GM23248 (cell line): ENCODE measurements around the gene CNKSR1. TPM values are rescaled to one million over a fixed set of nuclear protein-coding genes. Genes with fewer than 3 reads are reported as not detected.

Experiments used
- DNase-seq: peaks from one replicate; pipeline ENCODE4 v3.0.0-alpha.2; 2015
- H2AFZ ChIP-seq: fragments of 200-600 bp; sonication (generic); 2 replicates; pipeline ENCODE4 v1.6.1; 2016; ENCODE audit warnings: antibody characterized with exemption
- H3F3A ChIP-seq: fragments of 200-600 bp; sonication (generic); 2 replicates; pipeline ENCODE4 v1.6.1; 2016; ENCODE audit warnings: mild to moderate bottlenecking, antibody characterized with exemption, mixed run types; ENCODE audit not compliant: insufficient read depth
- H3K27ac ChIP-seq: fragments of 200-600 bp; sonication (generic); 2 replicates; pipeline ENCODE4 v1.5.1; 2016; ENCODE audit warnings: mild to moderate bottlenecking
- H3K27me3 ChIP-seq: fragments of 200-600 bp; sonication (generic); replicated peaks from 2 replicates; pipeline ENCODE4 v1.6.1; 2016; ENCODE audit warnings: mild to moderate bottlenecking; ENCODE audit not compliant: insufficient read depth
- H3K36me3 ChIP-seq: fragments of 200-600 bp; sonication (generic); 2 replicates; pipeline ENCODE4 v1.6.1; 2016; ENCODE audit warnings: low read depth, mild to moderate bottlenecking
- H3K4me1 ChIP-seq: fragments of 200-600 bp; sonication (generic); 2 replicates; pipeline ENCODE4 v1.6.1; 2016; ENCODE audit warnings: mild to moderate bottlenecking; ENCODE audit not compliant: insufficient read depth
- H3K4me2 ChIP-seq: fragments of 200-600 bp; sonication (generic); one replicate; pipeline ENCODE4 v1.6.1; 2016; ENCODE audit warnings: mild to moderate bottlenecking; ENCODE audit not compliant: unreplicated experiment
- H3K4me3 ChIP-seq: fragments of 200-600 bp; sonication (generic); 2 replicates; pipeline ENCODE4 v1.5.1; 2016; ENCODE audit warnings: mild to moderate bottlenecking
- H3K79me2 ChIP-seq: fragments of 200-600 bp; sonication (generic); 2 replicates; pipeline ENCODE4 v1.6.1; 2016; ENCODE audit warnings: mild to moderate bottlenecking; ENCODE audit not compliant: insufficient read depth
- H3K9ac ChIP-seq: fragments of 200-600 bp; sonication (generic); 2 replicates; pipeline ENCODE4 v1.6.1; 2016; ENCODE audit warnings: mild to moderate bottlenecking
- H3K9me2 ChIP-seq: fragments of 200-600 bp; sonication (generic); 2 replicates; pipeline ENCODE4 v1.6.1; 2016; ENCODE audit warnings: mixed run types, mild to moderate bottlenecking, moderate library complexity; ENCODE audit not compliant: insufficient read depth
- H3K9me3 ChIP-seq: fragments of 200-600 bp; sonication (generic); one replicate; pipeline ENCODE4 v1.6.1; 2017; ENCODE audit warnings: low read depth
- H4K20me1 ChIP-seq: fragments of 200-600 bp; sonication (generic); 2 replicates; pipeline ENCODE4 v1.6.0; 2016; ENCODE audit not compliant: insufficient read depth
- EZH2 ChIP-seq: fragments of 200-600 bp; sonication (generic); IDR thresholded peaks from 2 replicates; pipeline ENCODE4 v1.6.1; 2018; ENCODE audit warnings: antibody characterized with exemption, mild to moderate bottlenecking; ENCODE audit not compliant: insufficient read depth, poor library complexity, severe bottlenecking
- EZH2phosphoT487 ChIP-seq: fragments of 200-600 bp; sonication (generic); IDR thresholded peaks from 2 replicates; pipeline ENCODE4 v1.6.1; 2018; ENCODE audit warnings: antibody characterized with exemption, moderate library complexity, mild to moderate bottlenecking, low read depth; ENCODE audit not compliant: insufficient read depth
- WGBS, 2 experiments: methylation state at CpG; one replicate each; pipeline ENCODE4 v1.1.6; 2015 to 2017; ENCODE audit warnings: low lambda C conversion rate in 2 of 2, low coverage in 1 of 2; ENCODE audit errors: missing lambda C conversion rate in 2 of 2; 5-methylcytosine and 5-hydroxymethylcytosine counted together
- in situ Hi-C: fragments of 300-500 bp; cut with MboI; formaldehyde crosslinking; loops from 2 replicates; pipeline ENCODE4 v1.15.0; 2020
- polyA plus RNA-seq: library from polyadenylated mRNA; unstranded; fragments of >200 nt; fragmentation: Nextera tagmentation; extraction: Ambion mirVana; gene quantifications from 2 replicates; pipeline ENCODE4 v1.2.1, GENCODE V29; 2016
- total RNA-seq: library from RNA; depleted of rRNA; stranded (reverse); fragments of >200 nt; shearing (Covaris generic); gene quantifications from 2 replicates; pipeline ENCODE4 v1.2.3, GENCODE V29; 2014

The CNKSR1 gene
- total and polyA plus RNA-seq, 2 experiments from 2014 or later = not detected

DNA sequence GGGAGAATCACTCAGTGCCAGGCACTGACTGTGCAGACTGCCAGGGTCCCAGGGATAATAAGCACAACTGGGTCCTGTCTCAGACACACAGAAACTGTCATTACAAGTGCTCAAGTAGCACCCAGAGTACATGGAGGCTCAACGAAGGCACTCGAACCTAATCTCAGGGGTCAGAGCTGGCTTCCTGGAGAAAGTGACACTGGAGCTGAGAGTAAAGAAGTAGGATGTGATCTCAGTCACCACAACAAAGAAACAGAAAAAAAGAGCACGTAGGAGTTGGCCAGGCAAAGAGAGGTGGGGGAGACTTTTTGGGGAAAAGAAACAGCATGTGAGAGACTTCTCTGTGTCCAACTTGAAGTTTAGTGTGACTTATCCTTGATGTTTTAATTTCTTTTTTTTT, 14.4 kb downstream of the CNKSR1 start:
- Histone ChIP-seq H4K20me1 (no peaks in the 10 kb centered on the region), H3K4me1 (no peaks in the 10 kb centered on the region), H3K9me3 (no peaks in the 10 kb centered on the region), H3K9ac (no peak overlapping the region), H3K27ac (no peak overlapping the region), H3K4me2 (no peak overlapping the region), H3K4me3 (no peak overlapping the region), H3K9me2 (no peaks in the 10 kb centered on the region), H3K27me3 (peaks cover 12% of the 10 kb centered on the region; the same call in 1 of the 2 replicates), H2AFZ (no peak overlapping the region), H3K79me2 (no peaks in the 10 kb centered on the region), H3F3A (no peaks in the 10 kb centered on the region), H3K36me3 (no peaks in the 10 kb centered on the region)
- no peak for DNase-seq
- no peak for TF ChIP-seq EZH2phosphoT487
- TF ChIP-seq EZH2 = no peak
- 41 to 52% methylated on average over 3 of the region's 3 CpGs for WGBS, 2 experiments
- in situ Hi-C loops = no loop called here

DNA sequence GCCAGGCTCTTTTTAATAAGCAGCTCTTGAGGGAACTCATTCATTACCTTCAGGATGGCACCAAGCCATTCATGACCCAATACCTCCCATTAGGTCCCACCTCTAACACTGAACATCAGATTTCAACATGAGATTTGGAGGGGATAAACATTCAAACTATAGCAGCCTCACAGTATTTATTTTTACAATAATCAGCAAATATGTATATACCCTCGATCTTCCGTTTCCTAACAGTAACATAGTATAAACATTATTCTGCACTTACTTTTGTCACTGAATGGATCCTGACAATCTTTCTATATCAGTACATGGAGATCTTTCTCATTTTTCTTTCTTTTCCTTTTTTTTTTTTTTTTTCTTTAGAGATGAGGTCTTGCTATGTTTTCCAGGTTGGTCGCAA, 18.5 kb downstream of the CNKSR1 start:
- no peaks in the 10 kb centered on the region for H3K9me3 ChIP-seq
- 61 to 66% methylated on average over 3 of the region's 3 CpGs for whole genome bisulfite sequencing, 2 experiments
- no peak for TF ChIP-seq EZH2phosphoT487
- TF ChIP-seq EZH2 = no peak

DNA sequence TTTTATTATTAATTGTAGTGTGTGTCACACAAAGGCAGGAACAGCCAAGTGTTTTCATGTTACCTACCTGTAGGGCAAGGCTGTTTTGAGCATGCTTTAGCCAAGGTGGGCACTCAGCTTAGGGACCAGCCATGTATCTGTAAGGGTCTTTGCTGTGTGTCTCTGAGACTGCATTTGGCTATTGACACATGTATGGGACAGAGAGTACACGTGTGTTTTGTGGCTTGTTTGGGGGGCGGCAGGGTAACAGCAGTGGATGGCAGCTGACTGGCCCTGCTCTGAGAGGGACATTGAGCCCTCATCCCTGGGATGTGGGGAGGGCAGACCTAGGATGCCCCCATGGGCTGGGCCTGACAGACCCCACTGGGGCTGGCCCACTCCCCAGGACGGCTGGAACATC, 20.0 kb downstream of the CNKSR1 start:
- Histone ChIP-seq H3K4me2 (no peak overlapping the region), H3K4me1 (peaks cover 6% of the 10 kb centered on the region; the same call in 1 of the 2 replicates), H3K9me2 (no peaks in the 10 kb centered on the region), H3K27me3 (peaks cover 12% of the 10 kb centered on the region; the same call in 1 of the 2 replicates), H3K36me3 (no peaks in the 10 kb centered on the region), H3K27ac (no peak overlapping the region), H4K20me1 (no peaks in the 10 kb centered on the region), H3K9me3 (no peaks in the 10 kb centered on the region), H2AFZ (no peak overlapping the region), H3F3A (no peaks in the 10 kb centered on the region), H3K4me3 (no peak overlapping the region), H3K9ac (no peak overlapping the region), H3K79me2 (no peaks in the 10 kb centered on the region)
- 58 to 81% methylated on average over 3 of the region's 3 CpGs for WGBS, 2 experiments
- TF ChIP-seq EZH2phosphoT487 (no peak), EZH2 (no peak)
- in situ Hi-C loops = no loop called here
- DNase-seq = no peak

More for the DNA sequence above, 18.5 kb downstream of the CNKSR1 start:
- Histone ChIP-seq H3K27me3 (peaks cover 12% of the 10 kb centered on the region; the same call in 1 of the 2 replicates), H3K4me2 (no peak overlapping the region), H4K20me1 (no peaks in the 10 kb centered on the region), H3K27ac (no peak overlapping the region), H3F3A (no peaks in the 10 kb centered on the region), H3K4me3 (no peak overlapping the region), H3K9ac (no peak overlapping the region), H3K4me1 (peaks cover under 1% of the 10 kb centered on the region; the same call in 1 of the 2 replicates), H3K9me2 (no peaks in the 10 kb centered on the region), H2AFZ (no peak overlapping the region), H3K36me3 (no peaks in the 10 kb centered on the region), H3K79me2 (no peaks in the 10 kb centered on the region)
- in situ Hi-C loops = no loop called here
- DNase-seq = no peak

DNA sequence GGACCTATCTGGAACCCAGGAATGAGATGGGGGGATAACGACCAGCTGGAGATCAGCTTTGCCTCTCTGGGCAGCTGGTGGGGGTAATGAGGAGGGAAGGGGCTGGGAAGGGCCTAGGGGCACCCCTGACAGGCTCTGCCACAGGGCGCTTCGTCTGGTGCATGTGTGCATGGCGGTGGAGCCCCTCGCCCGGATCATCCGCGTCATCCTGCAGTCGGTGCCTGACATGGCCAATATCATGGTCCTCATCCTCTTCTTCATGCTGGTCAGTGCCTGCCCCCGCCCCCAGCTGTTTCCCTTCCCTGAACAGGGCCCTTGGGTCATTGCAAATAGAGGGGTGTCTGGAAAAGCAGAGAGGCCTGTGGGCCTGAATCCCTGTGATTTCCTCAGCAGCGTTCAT, 20.5 kb downstream of the CNKSR1 start:
- peaks cover 6% of the 10 kb centered on the region; the same call in 1 of the 2 replicates for H3K4me1 ChIP-seq
- H3K4me2 ChIP-seq = no peak overlapping the region
- peaks cover 12% of the 10 kb centered on the region; the same call in 1 of the 2 replicates for H3K27me3 ChIP-seq
- H3K36me3 ChIP-seq = no peaks in the 10 kb centered on the region
- no peaks in the 10 kb centered on the region for H4K20me1 ChIP-seq
- no peaks in the 10 kb centered on the region for H3F3A ChIP-seq
- H3K79me2 ChIP-seq = no peaks in the 10 kb centered on the region
- H3K9me3 ChIP-seq = no peaks in the 10 kb centered on the region
- 63 to 72% methylated on average over 11 of the region's 11 CpGs for WGBS, 2 experiments
- no peak for DNase-seq
- no peaks in the 10 kb centered on the region for H3K9me2 ChIP-seq
- TF ChIP-seq EZH2phosphoT487 (no peak), EZH2 (no peak)
- no peak overlapping the region for H2AFZ ChIP-seq
- H3K4me3 ChIP-seq = no peak overlapping the region
- no peak overlapping the region for H3K27ac ChIP-seq
- in situ Hi-C loops = no loop called here
- H3K9ac ChIP-seq = no peak overlapping the region

DNA sequence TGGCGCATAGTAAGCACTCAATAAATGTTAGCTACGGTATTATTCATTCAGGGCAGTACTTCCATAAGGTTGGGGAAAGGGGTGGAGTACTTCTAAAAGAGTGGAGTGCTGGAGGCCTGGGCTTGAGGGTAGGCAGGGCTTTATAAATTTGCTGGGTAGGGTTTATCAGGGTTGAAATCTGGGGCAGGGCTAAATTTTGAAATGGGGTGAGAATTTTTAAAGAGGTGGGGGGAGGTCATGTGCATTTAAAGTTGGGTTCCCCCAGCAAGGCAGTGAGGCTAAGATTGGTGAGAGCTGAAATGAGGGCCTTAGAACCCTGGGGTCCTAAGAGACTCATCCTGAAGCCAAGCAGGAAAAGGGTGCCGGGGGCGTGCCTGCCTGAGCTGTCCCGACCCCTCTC, 23.1 kb downstream of the CNKSR1 start:
- DNase-seq = no peak
- Histone ChIP-seq H3K9ac (no peak overlapping the region), H3K36me3 (no peaks in the 10 kb centered on the region), H3K4me1 (peaks cover 6% of the 10 kb centered on the region; the same call in 1 of the 2 replicates), H3K9me3 (no peaks in the 10 kb centered on the region), H3K27me3 (no peaks in the 10 kb centered on the region; the same call in none of the 2 replicates), H4K20me1 (no peaks in the 10 kb centered on the region), H3K9me2 (no peaks in the 10 kb centered on the region), H3K27ac (no peak overlapping the region), H3K4me3 (no peak overlapping the region), H3K79me2 (no peaks in the 10 kb centered on the region), H3F3A (no peaks in the 10 kb centered on the region), H2AFZ (no peak overlapping the region), H3K4me2 (no peak overlapping the region)
- WGBS, 2 experiments = 78 to 83% methylated on average over 5 of the region's 5 CpGs
- TF ChIP-seq EZH2phosphoT487 = no peak
- TF ChIP-seq EZH2 = no peak
- in situ Hi-C loops = no loop called here
